GM23338 (cell line): ENCODE measurements around the gene ZBED5. TPM values are rescaled to one million over a fixed set of nuclear protein-coding genes. Genes with fewer than 3 reads are reported as not detected.

Experiments
- polyA plus RNA-seq: library from polyadenylated mRNA; unstranded; fragments of >200 nt; fragmentation: Nextera tagmentation; extraction: Ambion mirVana; gene quantifications from 2 replicates; pipeline ENCODE4 v1.2.1, GENCODE V29; 2016
- total RNA-seq: library from RNA; depleted of rRNA; stranded (reverse); fragments of >200 nt; shearing (Covaris generic); gene quantifications from 2 replicates; pipeline ENCODE4 v1.2.3, GENCODE V29; 2014; rRNA removed

The ZBED5 gene
- total and polyA plus RNA-seq, 2 experiments from 2014 or later: 54.1 to 56.3 TPM

Other genes with a start within 250 kb of the ZBED5 start
- 2.5 and 2.7 TPM in 2 replicates for gene IRAG1, start 164.3 kb downstream of the ZBED5 start, total RNA-seq
- gene IRAG1, start 164.3 kb downstream of the ZBED5 start, polyA plus RNA-seq: 1.5 and 2.7 TPM in 2 replicates
- gene CTR9, start 106.8 kb downstream of the ZBED5 start, total RNA-seq: 32.7 and 33.3 TPM in 2 replicates
- gene CTR9, start 106.8 kb downstream of the ZBED5 start, polyA plus RNA-seq: 25.1 and 29.0 TPM in 2 replicates
- gene EIF4G2, start 49.1 kb downstream of the ZBED5 start, total RNA-seq: 788 and 801 TPM in 2 replicates
- 312 and 358 TPM in 2 replicates for gene EIF4G2, start 49.1 kb downstream of the ZBED5 start, polyA plus RNA-seq